Natural killer cell (primary cell): ENCODE results near the gene ACER3. TPM values are rescaled to one million over a fixed set of nuclear protein-coding genes. Genes with fewer than 3 reads are reported as not detected.
A peak's percentile ranks its signal among the peaks of the same experiment; 100 is the strongest.

Source experiments
- ATAC-seq, 3 donors: fragments of 150-1000 bp in 2 of 3; fragments of 200-7000 bp in 1 of 3; cut with Tn5 transposase; 1 replicate in 1 of 3; 2 replicates in 2 of 3; pipeline ENCODE4 v1.10.0; 2021; ENCODE audit warnings: mild to moderate bottlenecking in 2 of 3, moderate library complexity in 2 of 3
- DNase-seq, 2 donors: peaks; one replicate each; pipeline versions ENCODE4 v3.0.0 to v3.0.0-alpha.2; 2013 to 2021; ENCODE audit warnings: mixed read lengths in 1 of 2
- H3K27ac ChIP-seq: one replicate; pipeline ENCODE4 v1.5.1; 2013; ENCODE audit warnings: mild to moderate bottlenecking, low read length
- H3K27me3 ChIP-seq: one replicate; pipeline ENCODE4 v1.6.1; 2013; ENCODE audit warnings: low read length; ENCODE audit not compliant: control insufficient read depth, insufficient read depth
- H3K36me3 ChIP-seq: one replicate; pipeline ENCODE4 v1.6.1; 2013; ENCODE audit warnings: low read length; ENCODE audit not compliant: control insufficient read depth, insufficient read depth
- H3K4me1 ChIP-seq: one replicate; pipeline ENCODE4 v1.6.1; 2013; ENCODE audit warnings: low read length; ENCODE audit not compliant: control insufficient read depth, insufficient read depth
- H3K4me3 ChIP-seq: one replicate; pipeline ENCODE4 v1.5.1; 2013; ENCODE audit warnings: low read length
- H3K9me3 ChIP-seq: one replicate; pipeline ENCODE4 v1.6.1; 2013; ENCODE audit warnings: low read length; ENCODE audit not compliant: control insufficient read depth, insufficient read depth
- H3K27ac Mint-ChIP-seq, 2 donors: one replicate each; pipeline ENCODE4 v1.8.0; 2022; ENCODE audit warnings: mild to moderate bottlenecking in 2 of 2, mixed read lengths in 2 of 2, moderate library complexity in 1 of 2
- H3K27me3 Mint-ChIP-seq, 2 donors: one replicate each; pipeline ENCODE4 v1.8.0; 2022; ENCODE audit warnings: low read depth in 2 of 2, mixed read lengths in 2 of 2
- H3K36me3 Mint-ChIP-seq: one replicate; pipeline ENCODE4 v1.8.0; 2022; ENCODE audit warnings: mixed read lengths
- H3K4me1 Mint-ChIP-seq, 2 donors: one replicate each; pipeline ENCODE4 v1.8.0; 2022; ENCODE audit warnings: mixed read lengths in 2 of 2
- H3K4me3 Mint-ChIP-seq: one replicate; pipeline ENCODE4 v1.8.0; 2022; ENCODE audit warnings: mild to moderate bottlenecking, moderate library complexity, mixed read lengths
- H3K9me3 Mint-ChIP-seq, 2 donors: one replicate each; pipeline ENCODE4 v1.8.0; 2022; ENCODE audit warnings: mixed read lengths in 2 of 2
- CTCF ChIP-seq: fragments of 200-600 bp; IDR thresholded peaks from one replicate; pipeline ENCODE4 v1.8.0; 2022; ENCODE audit warnings: antibody characterized with exemption
- WGBS: methylation state at CpG from one replicate; pipeline ENCODE4 v1.1.7; 2013; ENCODE audit warnings: missing lambda C conversion rate; ENCODE audit not compliant: insufficient coverage; 5-methylcytosine and 5-hydroxymethylcytosine counted together
- intact Hi-C: fragments of 100-400 bp; cut with micrococcal nuclease; formaldehyde crosslinking; loops from one replicate; pipeline ENCODE4 v1.14.2; 2022
- total RNA-seq, 4 donors: library from RNA; stranded (reverse); fragments of 120-200 nt in 1 of 4; gene quantifications; one replicate each; pipeline versions ENCODE4 v1.2.3 to v1.2.4, GENCODE V29; 2013 to 2022

The ACER3 gene
- total RNA-seq, 3 donors from 2014 or later (not counting 1 experiment from before 2014, with no cell fraction given): 12.1 to 14.8 (median 13.6) TPM

- Histone ChIP-seq H3K4me3 (no peak overlapping the region), H3K27me3 (no peaks in the 10 kb centered on the region), H3K36me3 (no peaks in the 10 kb centered on the region), H3K9me3 (no peaks in the 10 kb centered on the region), H3K4me1 (no peaks in the 10 kb centered on the region), H3K27ac (no peak overlapping the region)
- WGBS: 93% methylated on average over 2 of the region's 5 CpGs
- H3K9me3 Mint-ChIP-seq: no peaks in the 10 kb centered on the region
- intact Hi-C loops: no loop called here
- ATAC-seq (peak in 1 of 3 donors; percentile 56), DNase-seq (no peak)
- no peak overlapping the region for H3K27ac Mint-ChIP-seq
- TF ChIP-seq CTCF: no peak
- H3K4me1 Mint-ChIP-seq: peaks cover 9 to 15% of the 10 kb centered on the region in 2 donors
- H3K27me3 Mint-ChIP-seq: no peaks in the 10 kb centered on the region
- no peak overlapping the region for H3K4me3 Mint-ChIP-seq
- no peaks in the 10 kb centered on the region for H3K36me3 Mint-ChIP-seq
Observed at GRCh38 chr11:76902121-76903014, 41.6 kb downstream of the ACER3 start.

GRCh38 chr11:76903325-76903724 lies 42.6 kb downstream of the ACER3 start:
- ATAC-seq (no peak), DNase-seq (no peak)
- Histone ChIP-seq H3K36me3 (no peaks in the 10 kb centered on the region), H3K4me3 (no peak overlapping the region), H3K27me3 (no peaks in the 10 kb centered on the region), H3K27ac (no peak overlapping the region), H3K4me1 (no peaks in the 10 kb centered on the region), H3K9me3 (no peaks in the 10 kb centered on the region)
- H3K4me3 Mint-ChIP-seq: no peak overlapping the region
- H3K4me1 Mint-ChIP-seq: peaks cover 9 to 15% of the 10 kb centered on the region in 2 donors
- H3K27ac Mint-ChIP-seq: no peak overlapping the region
- WGBS: 100% methylated on average over 1 of the region's 3 CpGs
- TF ChIP-seq CTCF: no peak
- H3K36me3 Mint-ChIP-seq: no peaks in the 10 kb centered on the region
- intact Hi-C loops: no loop called here
- H3K9me3 Mint-ChIP-seq: no peaks in the 10 kb centered on the region
- no peaks in the 10 kb centered on the region for H3K27me3 Mint-ChIP-seq

GRCh38 chr11:76910620-76911414 lies 50.1 kb downstream of the ACER3 start:
- Mint-ChIP-seq H3K9me3 (no peaks in the 10 kb centered on the region), H3K4me1 (no peaks in the 10 kb centered on the region), H3K36me3 (no peaks in the 10 kb centered on the region), H3K4me3 (no peak overlapping the region), H3K27ac (no peak overlapping the region), H3K27me3 (no peaks in the 10 kb centered on the region)
- 84% methylated on average over 7 of the region's 9 CpGs for WGBS
- no peak overlapping the region for H3K27ac ChIP-seq
- ATAC-seq: no peak
- no peaks in the 10 kb centered on the region for H3K4me1 ChIP-seq
- DNase-seq: no peak
- intact Hi-C loops: no loop called here
- no peak overlapping the region for H3K4me3 ChIP-seq
- H3K9me3 ChIP-seq: no peaks in the 10 kb centered on the region
- no peaks in the 10 kb centered on the region for H3K27me3 ChIP-seq
- H3K36me3 ChIP-seq: no peaks in the 10 kb centered on the region
- no peak for TF ChIP-seq CTCF
